ENCODE measurements around the gene SIRPA.
A peak's percentile ranks its signal among the peaks of the same experiment; 100 is the strongest.

SIRPA gene

DNA sequence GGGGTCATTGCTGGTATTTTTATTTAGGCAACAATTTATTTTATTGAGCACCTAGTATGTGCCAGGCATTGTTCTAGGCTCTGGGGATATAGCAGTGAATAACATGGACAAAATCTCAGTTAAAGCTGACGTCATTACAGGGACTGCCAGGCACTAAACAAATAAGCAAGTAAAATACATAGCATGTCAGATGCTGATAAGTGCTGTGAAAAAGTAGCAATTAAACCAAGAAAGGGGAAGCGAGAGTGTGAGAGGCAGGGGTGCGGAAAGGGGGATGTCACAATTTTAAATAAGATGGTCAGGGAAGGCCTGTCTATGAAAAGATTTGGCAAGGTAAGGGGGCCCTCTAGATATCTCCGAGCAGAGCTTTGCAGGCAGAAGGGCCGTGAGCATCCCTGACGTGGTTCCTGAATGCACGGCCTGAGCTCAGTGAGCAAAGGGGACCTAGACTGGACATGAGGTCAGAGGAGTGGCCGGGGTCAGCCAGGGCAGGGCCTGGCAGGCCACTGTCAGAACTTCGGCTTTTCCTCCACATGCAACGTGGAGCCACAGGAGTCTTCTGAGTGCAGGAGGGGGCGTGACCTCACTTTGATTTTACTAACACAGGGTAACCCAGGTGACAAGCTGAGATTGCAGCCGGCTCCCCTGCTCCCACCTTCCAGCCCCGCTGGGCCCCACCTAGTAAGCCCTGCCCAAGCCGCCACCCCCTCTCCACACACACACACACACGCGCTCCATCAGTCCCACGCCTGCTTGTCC is 24.2 kb upstream of the SIRPA start:
- DNase-seq: peak; percentile 59

DNA sequence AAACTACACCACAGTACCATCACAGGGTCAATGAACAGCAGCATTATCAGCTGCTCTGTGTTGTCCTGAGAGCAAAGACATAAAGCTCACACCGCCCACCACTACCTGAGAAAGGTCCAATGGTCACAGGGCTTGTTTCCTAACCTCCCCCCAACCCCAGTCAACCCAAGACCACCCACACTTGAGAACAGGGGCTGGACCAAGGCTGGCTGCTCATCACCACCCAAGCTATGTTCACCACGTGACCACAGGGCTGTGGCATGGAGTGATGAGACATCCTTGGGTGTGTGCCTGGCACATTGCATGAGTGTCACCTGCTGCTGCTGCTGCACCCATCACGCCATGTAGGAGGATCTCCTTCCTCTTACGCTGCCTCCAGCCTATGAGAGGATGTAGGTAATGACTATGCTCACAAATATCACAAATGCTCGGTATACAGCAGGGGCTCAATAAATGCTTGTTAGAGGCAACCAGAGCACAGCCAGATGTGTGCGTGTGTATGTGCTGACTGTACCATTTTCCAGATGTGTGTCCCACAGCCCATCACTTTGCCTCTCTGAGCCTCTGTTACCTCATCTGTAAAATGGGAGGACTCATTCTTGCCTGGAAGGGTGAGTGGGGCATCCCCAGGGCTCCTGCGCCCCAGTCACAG is 23.3 kb upstream of the SIRPA start:
- no peak for DNase-seq

DNA sequence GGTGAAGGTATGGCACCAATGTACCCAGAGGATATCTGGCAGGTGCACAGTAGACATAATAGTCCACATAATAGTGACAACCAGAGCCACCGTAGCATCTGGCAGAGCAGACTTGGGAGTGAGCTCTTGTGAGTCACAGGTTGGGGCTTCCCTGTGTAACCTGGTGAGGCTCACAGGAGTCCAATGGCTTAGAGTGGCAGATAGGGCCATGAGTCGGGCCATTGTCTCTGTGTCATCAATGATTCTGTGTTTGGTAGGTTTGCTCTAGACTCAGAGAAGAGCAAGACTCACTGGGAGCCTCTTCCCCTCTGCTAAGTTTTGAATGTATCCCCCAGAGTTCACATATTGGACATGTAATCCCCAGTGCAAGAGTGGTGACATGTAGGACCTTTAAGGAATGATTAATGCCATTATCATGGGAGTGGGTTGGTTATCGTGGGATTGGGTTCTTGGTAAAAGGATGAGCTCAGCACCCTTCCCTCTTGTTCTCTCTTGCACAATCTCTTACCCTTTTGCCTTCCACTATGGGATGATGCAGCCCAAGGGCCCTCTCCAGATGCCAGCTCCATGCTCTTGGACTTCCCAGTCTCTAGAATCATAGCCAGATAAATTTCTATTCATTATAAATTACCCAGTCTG is 22.6 kb upstream of the SIRPA start:
- no peak for DNase-seq

DNA sequence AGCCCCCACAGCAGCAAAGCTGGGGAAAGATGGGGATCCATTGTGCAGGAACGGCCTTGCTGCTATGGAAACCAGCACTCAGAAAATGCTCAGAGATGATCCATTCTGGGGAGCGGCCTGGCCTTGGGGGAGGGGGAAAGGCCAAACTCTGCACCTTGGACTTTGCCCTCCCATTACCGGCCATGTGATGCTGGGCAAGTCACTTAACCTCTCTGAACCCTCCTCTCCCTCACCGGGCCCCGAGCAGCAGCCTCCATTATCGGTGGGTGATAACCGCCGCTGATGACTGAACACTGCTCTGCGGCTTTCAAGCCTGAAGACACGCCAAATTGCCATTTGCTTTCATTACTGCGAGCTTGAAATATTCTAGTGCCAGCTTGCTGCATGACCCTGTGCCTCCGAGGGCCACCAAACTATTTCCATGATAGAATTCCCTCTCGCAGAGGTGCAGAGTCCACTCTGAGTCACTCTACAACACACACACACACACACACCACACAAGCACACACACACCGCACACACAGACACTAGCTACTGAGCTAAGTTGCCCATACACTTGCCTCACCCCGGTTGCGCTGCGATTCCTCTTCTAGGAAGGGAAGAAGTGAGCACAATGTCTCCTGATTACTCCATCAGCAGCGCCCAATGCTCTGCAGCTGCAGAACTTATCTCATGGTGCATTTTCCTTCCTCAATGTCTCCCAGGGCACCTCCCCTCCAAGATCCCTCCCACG is 20.6 kb upstream of the SIRPA start:
- peak; percentile 86 for DNase-seq

DNA sequence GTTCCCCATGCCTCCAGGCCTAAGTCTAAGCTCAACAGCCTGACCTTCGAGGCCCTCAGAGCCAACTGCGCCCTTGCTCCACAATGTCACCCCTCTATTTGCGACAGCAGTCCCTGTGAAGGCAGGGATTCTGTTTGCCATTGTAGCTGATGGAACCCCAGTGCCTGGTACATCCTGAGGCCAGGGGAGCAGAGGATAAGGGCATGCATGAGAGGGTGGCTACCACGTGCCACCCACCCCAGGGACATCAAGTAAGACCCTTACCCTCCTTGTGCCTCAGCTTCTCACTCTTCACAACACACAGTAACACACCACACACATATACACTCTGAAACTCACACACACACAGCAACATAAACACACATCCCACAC is 20.0 kb upstream of the SIRPA start:
- no peak for DNase-seq

DNA sequence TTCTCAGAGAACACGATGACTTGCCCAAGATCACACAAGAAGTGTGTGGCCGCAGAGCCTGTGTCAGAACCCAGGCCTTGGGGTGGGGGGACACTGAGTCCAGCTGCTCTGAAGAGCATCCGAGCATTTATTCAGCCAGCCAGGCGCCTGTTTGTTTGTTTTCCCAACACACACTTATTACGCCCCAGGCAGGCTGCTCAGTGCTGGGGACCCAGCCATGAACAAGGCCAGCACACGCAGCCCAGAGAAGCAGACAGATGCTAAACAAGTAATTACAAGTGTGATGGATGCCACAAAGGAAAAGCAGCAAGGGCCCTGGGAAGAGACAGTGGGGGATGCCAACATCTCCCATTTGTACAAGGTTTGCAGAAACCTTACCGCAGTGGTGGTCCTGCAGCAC is 19.4 kb upstream of the SIRPA start:
- DNase-seq: no peak

DNA sequence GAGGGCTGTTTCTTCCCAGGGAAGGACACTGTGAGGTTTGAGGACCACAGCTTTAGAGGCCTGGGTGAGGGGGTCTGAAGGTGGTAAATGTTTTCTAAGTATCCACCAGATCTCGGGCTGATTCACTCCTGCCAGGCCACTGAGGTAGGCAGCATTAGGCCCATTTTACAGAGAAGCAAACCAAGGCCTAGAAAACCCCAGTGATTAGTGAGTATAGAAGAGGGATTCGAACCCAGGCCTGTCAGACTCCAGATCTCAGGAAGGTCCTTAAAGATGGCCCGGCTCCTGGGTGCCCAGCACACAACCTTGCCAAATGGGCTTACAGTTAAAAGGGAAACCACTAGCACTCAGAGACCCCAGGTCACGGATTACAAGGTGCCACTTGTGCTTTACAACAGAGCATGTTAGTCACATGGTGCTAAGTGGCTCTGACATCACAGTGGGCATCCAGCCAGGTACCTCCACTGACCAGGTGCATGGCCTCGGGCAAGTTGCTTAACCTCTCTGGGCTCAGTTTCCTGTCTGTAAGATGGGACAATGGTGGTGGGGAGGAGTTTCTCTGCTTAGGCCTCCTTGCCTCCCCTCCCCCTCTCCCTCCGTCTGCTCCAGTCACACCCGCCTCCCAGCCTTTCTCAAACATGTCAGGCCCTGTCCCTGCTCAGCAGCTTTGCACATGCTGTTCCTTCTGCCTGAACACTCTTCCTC is 18.8 kb upstream of the SIRPA start:
- no peak for DNase-seq

DNA sequence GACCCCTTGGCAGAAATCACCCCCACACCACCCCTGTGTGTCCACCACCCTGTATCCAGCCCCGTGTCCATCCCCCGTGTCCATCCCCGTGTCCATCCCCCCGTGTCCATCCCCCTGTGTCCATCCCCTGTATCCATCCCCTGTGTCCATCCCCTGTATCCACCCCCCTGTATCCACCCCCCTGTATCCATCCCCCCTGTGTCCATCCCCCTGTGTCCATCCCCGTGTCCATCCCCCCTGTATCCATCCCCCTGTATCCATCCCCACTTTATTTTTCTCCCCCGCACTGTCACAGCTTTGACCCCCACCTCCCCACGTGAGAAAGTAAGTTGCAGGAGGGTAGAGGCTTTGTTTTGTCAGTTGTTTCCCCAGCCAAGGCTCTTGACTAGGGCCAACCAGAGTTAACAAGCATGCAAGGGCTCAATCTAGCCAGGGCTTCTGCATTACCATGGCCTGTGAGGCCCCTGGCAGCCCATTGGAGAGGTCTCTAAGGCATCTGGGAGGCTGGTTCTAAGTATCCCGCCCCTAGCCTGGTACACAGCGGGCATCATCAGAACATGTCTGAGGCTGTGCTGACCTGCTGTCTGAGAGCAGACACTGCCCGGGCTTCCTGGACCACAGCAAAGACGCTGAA is 18.1 kb upstream of the SIRPA start:
- no peak for DNase-seq

DNA sequence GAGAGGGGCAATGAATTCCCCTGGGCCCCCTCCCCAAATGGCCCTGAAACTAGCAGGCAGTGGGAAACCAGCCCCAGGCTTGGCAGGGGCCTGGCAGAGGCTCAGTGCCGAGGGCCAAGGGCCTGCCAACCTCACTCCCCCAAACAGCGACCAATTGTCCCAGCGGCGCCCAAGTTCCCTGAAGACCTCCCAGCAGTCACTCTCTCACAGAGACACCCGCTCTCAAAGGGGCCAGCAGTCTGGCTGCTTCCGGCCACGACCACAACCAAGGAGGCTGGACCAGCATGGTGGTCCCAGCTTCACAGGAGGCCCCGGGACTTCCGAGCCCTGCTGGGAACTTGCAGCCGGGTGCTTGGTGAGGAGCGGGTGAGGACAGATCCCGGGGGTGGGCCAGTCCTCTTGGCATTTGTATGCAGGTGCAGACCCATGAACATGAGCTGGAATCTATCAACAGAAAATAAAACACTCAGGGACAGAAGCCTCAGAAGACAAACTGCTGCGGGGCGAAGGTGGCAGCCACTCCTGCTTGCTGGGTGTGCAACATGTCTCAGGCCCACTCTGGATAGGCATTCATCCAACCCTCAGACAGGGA is 17.5 kb upstream of the SIRPA start:
- DNase-seq: no peak

DNA sequence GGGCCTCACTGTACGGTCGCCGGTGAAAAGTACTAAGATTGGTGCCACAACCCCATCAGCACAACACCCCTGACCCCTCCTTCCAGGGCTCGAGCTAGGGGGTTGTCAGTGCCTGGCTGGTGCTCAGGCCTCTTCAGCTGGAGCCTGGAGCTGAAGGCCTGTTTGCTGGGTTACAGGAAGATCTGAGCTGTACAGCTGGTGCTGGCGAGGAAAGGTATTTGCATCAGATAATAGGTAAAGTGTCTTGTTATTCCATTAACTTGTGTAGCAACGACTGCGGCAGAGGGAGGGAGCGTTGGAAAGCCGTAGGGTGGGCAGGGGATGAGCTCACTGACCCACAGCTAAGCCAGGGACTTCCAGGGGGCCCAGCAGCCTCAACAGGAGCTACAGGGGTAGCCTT is 15.8 kb upstream of the SIRPA start:
- no peak for DNase-seq

DNA sequence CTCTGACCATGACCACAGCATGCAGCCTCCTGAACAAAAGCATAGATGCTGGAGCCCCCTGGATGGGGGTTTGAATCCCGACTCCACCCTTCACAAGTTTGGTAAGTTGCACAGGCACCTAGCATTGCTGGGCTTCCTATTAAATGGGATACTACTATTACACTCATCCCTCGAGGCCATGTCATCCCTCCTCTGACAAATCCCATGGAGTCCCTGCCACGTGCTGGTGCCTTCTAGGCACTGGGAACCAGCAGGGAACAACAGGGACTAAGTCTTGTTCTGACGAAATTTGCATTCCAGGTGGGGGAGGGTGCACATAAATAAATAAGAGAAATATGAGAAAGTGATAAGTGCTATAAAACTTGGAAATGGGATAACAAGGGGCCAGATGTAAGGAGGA is 15.3 kb upstream of the SIRPA start:
- no peak for DNase-seq

DNA sequence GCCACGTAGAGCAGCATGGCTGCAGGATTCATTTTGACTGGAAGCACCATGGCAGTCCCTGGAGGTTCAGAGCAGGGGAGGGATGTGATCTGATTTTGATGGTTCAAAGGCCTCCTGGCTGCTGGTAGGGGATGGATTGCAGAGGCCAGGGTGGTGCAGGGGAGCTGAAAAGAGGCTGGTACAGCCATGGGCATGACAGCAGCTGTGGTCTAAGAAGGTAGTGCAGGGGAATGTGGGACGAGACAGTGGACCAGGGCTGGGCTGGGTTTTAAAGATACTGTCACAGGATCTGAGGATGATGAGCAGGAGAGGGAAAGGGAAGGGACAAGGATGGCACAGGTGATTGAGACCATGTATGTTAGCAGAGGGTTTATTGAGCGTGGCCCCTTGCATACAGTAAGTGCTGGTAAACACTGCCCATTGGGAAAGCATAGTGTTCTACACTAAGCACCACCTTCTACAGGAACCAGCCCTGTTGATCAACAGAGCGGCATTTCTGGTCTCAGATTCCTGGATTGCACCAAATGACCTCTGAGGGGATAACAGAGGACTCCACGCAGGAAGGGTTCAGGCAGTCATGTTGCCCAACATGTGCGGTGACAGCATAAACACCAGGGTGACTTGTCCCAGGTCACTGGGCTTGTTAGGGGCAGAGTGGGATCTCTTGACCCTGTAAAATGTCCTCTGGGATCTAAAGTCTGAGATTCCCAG is 14.5 kb upstream of the SIRPA start:
- no peak for DNase-seq

DNA sequence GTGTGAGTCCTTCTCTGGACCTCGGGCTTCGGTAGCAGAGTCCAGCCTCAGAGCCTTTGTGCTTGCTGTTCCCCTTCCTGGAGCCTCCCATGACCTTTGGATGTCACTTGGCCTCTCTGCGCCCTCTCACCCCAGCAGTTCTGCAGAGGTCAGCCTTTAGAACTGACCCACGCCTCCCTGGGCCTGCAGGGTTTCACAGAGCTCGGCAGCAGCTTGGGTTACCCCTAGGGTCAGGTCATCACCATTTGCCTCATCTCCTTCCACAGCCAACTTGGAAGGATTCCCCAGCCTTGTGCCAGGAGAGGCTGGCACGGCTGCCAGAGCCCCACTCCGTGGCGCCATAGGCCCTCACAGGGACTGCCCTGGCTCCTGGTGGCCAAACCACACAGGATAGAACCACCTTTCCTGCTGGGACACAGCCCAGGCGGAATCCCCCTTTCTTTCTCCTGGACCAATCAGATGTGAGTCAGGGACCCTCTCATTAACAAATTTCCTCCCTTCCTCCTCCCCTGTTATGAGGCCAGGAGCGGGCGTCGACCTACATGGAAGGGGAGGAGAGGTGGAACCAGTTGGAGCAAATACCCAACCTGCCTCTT is 13.9 kb upstream of the SIRPA start:
- DNase-seq: no peak

DNA sequence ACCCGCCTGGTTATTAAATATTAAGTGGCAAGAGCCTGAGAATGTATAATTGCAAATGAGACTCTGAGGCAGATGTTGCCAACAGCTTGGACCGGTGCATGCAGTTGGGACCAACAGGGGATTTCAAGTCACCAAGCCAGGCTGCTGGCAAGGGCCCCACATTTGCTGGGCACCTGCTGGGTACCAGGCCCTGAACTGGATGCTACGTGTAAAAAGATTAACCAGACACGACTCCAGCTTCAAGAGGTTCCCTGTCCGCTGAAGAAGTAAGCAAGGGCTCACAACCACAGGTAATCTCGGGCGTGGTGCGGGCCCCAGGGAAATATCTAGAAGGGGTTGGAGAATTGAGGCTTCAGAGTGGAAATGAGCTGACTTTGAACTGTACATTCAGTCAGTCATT is 13.2 kb upstream of the SIRPA start:
- no peak for DNase-seq

DNA sequence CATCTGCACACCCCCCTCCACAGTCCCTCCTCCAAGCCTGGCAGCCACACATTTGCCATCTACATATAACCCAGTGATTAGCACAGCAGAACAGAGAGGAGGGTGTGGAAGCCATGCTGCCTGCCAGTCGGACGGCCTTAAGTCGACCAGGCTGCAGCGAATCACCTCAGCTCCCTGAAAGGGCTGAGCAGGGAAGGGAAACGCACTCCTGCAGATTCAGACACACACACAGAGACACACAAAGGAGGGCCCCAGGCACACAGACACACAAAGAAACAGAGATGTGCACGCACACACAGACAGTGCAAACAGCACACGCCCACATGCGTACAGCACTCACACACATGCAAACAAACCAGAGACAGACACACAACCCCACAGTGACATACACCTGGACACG is 11.2 kb upstream of the SIRPA start:
- DNase-seq: no peak

DNA sequence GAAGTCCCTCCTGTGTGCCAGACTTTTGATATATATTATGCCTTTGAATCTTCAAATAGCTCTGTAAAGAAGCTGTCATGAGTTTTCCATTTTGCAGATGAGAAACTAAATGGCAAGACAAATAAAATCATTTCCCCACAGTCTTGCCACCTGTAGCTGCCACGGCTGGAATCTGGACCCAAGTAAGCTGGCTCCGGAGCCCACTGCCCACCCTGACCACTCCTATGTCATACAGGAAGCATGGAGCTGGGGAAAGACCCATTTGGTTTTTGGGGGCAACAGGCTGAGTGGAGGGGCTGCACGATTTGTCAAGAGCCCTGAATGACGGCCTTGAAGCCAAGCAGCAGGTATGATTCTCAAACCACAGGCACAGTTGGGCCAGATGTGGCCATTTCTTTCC is 10.0 kb upstream of the SIRPA start:
- no peak for DNase-seq

DNA sequence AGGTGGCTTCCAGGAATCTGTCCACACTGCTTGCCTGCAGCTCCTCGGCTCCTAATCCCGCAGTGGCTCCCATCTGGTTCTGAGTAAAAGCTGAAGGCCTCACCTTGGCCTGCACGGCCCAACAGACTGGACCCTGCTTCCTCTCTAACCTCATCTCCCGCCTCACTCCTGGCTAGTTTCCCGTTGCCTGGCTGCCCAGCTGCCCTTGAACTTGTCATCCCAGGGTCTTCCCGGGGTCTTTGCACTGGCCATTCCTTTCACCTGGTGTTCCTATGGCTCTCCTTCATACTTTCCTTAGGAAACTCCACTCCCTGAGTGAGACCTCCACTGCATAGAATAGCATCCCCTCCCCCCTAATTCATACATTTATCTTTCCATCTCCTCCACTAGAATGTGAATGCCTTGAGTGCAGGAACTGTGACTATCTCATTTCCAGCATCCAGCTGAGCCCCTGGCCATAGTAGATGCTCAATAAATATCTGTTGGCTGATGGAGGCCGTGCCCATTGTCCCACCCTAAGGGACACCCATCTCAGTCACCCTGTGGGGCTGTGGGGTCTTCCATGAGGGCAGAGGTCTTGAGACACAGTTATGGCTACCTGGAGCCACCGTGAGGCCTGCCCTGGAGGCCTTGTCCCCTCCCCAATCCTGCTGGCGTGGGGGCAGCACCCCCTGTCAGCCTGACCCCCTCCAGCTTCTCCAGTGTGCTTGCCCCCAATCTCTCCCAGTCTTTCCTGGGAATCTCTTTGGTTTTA is 9.1 kb upstream of the SIRPA start:
- no peak for DNase-seq

DNA sequence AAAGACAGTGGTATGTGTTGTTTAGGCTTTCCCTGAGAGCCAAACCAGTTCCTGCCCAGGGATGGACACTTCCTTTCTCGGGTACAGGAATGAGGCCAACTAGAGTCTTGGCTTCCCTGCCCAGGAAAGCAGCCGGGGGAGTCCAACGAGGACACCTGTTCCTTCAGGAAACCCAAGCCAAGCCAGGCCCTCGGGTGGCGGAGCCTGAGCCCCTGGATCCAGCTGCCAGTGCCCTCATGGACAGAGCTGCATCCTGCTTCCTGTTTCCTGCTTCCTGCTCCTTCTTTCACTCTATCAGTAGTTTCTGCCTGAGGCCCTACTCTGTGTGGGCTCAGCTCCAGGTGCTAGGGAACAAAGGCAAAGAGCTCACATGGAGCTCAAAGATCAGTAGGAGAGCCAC is 7.9 kb upstream of the SIRPA start:
- DNase-seq: no peak

DNA sequence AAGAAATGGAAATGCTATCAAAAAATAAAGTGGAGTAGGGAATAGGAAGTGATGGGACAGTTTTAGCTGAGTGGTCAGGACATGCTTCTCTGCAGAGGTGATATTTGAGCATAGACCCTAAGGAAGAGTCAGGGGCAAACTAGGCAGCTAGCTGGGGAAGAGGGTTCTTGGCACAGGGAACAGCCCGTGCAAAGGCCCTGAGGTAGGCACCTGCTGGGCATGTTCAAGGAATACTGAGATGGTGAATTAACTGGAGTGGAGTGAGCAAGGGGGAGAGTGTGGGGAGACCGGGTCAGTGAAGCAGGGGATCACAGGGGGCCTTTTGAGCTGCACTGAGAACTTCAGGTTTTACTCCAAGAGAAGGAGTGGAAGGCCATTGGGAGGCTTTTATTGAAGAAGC is 7.5 kb upstream of the SIRPA start:
- no peak for DNase-seq

DNA sequence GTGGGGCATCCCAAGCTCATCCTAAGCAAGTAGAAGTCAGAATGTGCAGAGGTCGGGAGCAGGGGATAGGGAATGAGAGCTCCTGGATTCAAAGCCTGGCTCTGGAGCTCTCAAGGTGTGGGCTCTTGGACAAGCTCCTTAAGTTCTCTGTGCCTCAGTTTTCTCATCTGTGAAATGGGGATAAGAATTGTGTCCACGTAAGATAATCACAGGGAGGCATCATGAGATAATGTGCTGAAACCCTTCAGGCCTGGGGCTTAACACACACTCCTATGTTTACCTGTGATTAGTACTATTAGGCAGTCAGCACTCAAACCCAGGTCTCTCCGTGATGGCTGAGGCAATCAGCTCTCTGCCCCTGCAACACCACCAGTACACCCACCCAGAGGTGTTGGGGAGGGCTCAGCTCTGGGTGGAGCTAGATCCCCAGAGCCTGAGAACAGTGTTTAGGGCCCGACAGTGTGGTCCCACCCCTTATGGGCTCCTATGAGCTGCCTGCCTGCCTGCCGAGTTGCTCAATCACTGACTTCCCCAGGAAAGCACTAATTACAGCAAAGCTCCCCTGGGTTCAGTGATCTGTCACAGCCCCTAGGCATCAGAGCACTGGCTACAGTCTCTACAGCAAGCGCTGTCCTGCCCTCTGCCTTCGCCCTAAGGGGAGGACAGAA is 6.3 kb upstream of the SIRPA start:
- peak; percentile 82 for DNase-seq
